Heart left ventricle (tissue), 16 donors: ENCODE data around the gene VTI1A. TPM values are rescaled to one million over a fixed set of nuclear protein-coding genes. Genes with fewer than 3 reads are reported as not detected.
"Not testable (repeated sequence)": the region's sequence is repeated elsewhere in the genome, so short reads cannot be mapped to it uniquely, and the experiment has no call there.

ENCODE experiments used
- ATAC-seq, 4 donors: fragments of 200-7000 bp; cut with Tn5 transposase; one replicate each; pipeline ENCODE4 v1.9.1; 2020 to 2022; ENCODE audit warnings: moderate library complexity in 4 of 4, mild to moderate bottlenecking in 3 of 4, moderate number of reproducible peaks in 1 of 4
- DNase-seq, 5 donors: peaks; one replicate each; pipeline ENCODE4 v3.0.0-alpha.2; 2020
- H3K27ac ChIP-seq, 12 donors: fragments of 200-600 bp; sonication (generic) in 4 of 12; one replicate each; pipeline versions ENCODE4 v1.5.0 to v1.8.0; 2016 to 2022; ENCODE audit warnings: mild to moderate bottlenecking in 2 of 12
- H3K27me3 ChIP-seq, 9 donors: fragments of 200-600 bp; sonication (generic) in 2 of 9; one replicate each; pipeline versions ENCODE4 v1.5.1 to v1.8.0; 2016 to 2022; ENCODE audit warnings: mild to moderate bottlenecking in 3 of 9
- H3K36me3 ChIP-seq, 9 donors: fragments of 200-600 bp; sonication (generic) in 2 of 9; one replicate each; pipeline versions ENCODE4 v1.5.0 to v1.8.0; 2018 to 2022; ENCODE audit warnings: mild to moderate bottlenecking in 2 of 9
- H3K4me1 ChIP-seq, 12 donors: fragments of 200-600 bp; sonication (generic) in 4 of 12; one replicate each; pipeline versions ENCODE4 v1.5.0 to v1.8.0; 2016 to 2022; ENCODE audit warnings: mild to moderate bottlenecking in 3 of 12
- H3K4me3 ChIP-seq, 12 donors: fragments of 200-600 bp; sonication (generic) in 4 of 12; one replicate each; pipeline versions ENCODE4 v1.5.0 to v1.8.0; 2017 to 2022; ENCODE audit warnings: mild to moderate bottlenecking in 9 of 12, moderate library complexity in 4 of 12
- H3K9me3 ChIP-seq, 12 donors: fragments of 200-600 bp; sonication (generic) in 4 of 12; one replicate each; pipeline versions ENCODE4 v1.5.0 to v1.8.0; 2016 to 2022; ENCODE audit warnings: mild to moderate bottlenecking in 1 of 12
- CTCF ChIP-seq, 12 donors: fragments of 200-600 bp; sonication (generic) in 4 of 12; IDR thresholded peaks; one replicate each; pipeline versions ENCODE4 v1.5.0 to v1.8.0; 2018 to 2022; ENCODE audit warnings: antibody characterized with exemption in 12 of 12, mild to moderate bottlenecking in 5 of 12
- POLR2A ChIP-seq, 2 donors: fragments of 450-650 bp; IDR thresholded peaks; one replicate each; pipeline ENCODE4 v1.6.1; 2017; ENCODE audit warnings: antibody characterized with exemption in 2 of 2, mild to moderate bottlenecking in 2 of 2, moderate library complexity in 2 of 2
- WGBS, 4 donors: extraction: QIAGEN DNeasy Blood & Tissue Kit in 2 of 4; methylation state at CpG; one replicate each; pipeline versions ENCODE4 v1.1.5 to v1.1.7; 2013 to 2018; 5-methylcytosine and 5-hydroxymethylcytosine counted together
- intact Hi-C, 10 donors: fragments of 100-400 bp; cut with DNase I; formaldehyde crosslinking; loops; one replicate each; pipeline versions ENCODE4 v1.11.1 to v1.14.2; 2022
- polyA plus RNA-seq, 2 donors: library from polyadenylated mRNA; stranded (reverse); fragments of 200-250 nt; gene quantifications; one replicate each; pipeline ENCODE4 v1.2.3, GENCODE V29; 2013
- total RNA-seq, 9 donors: library from RNA; depleted of rRNA in 2 of 9; stranded (reverse); fragments of >200 nt in 2 of 9; fragmentation: NEBNext Ultra II Directional in 3 of 9; extraction: Animal tissue kit (Norgen Biotek cat#: 25700) in 3 of 9; gene quantifications; one replicate each; pipeline versions ENCODE4 v1.1.0 to v1.2.4, GENCODE V29; 2016 to 2023
- donor health status: ischemic (EF 13 %, LVEDD 7.1; RV severe dilation, severe dysfunction).
- donor health status: healthy with polysubstance abuse.
- donor health status: DM: no; HTN: yes; CAD: no.
- donor health status: DM: no; HTN: no; CAD: no.
- donor health status: ischemic (EF 25% LVEDD 6.9; RV normal size, moderate dysfunction).
- donor health status: ischemic (EF 25% LVEDD 5.7; RV mildly dilated, moderate dysfunction).
- donor health status: healthy.
- donor health status: DM: yes; HTN: yes; CAD: no.
- donor health status: ischemic (EF 35%, LVEDD 5.7; RV mildly dilated, moderate dysfunction).
- donor health status: nonischemic (EF 11% LVEDD 7.7; RV severe dilation, severe dysfunction).
- donor health status: DM: yes; HTN: yes; CAD: no.
- donor health status: PGD.
- donor health status: ischemic (EF 29% LVEDD 5.4; RV normal size, mild dysfunction).
- donor health status: nonischemic (EF 23%, LVEDD 6.1; RV moderate dilation, normal function).

VTI1A gene
- total and polyA plus RNA-seq, 11 donors = 6.0 to 33.1 (median 23.2) TPM

GRCh38 chr10:112588225-112588990 is 141.4 kb downstream of the VTI1A start:
- no peak for ATAC-seq
- H3K27me3 ChIP-seq = no peaks in the 10 kb centered on the region
- H3K4me1 ChIP-seq = peaks cover 0 to 5% (median 0%) of the 10 kb centered on the region in 12 donors
- H3K36me3 ChIP-seq = peaks cover 0 to 3% (median 0%) of the 10 kb centered on the region in 9 donors
- no peak for DNase-seq
- H3K4me3 ChIP-seq = no peak overlapping the region
- intact Hi-C loops = no loop called here
- no peaks in the 10 kb centered on the region for H3K9me3 ChIP-seq
- H3K27ac ChIP-seq = no peak overlapping the region
- 73 to 85% (median 79%) methylated on average over 5 of the region's 5 CpGs for WGBS, 4 donors
- TF ChIP-seq CTCF (IDR thresholded peaks at IDR 0.05) (no peak), POLR2A (IDR thresholded peaks at IDR 0.05) (no peak)

DNA sequence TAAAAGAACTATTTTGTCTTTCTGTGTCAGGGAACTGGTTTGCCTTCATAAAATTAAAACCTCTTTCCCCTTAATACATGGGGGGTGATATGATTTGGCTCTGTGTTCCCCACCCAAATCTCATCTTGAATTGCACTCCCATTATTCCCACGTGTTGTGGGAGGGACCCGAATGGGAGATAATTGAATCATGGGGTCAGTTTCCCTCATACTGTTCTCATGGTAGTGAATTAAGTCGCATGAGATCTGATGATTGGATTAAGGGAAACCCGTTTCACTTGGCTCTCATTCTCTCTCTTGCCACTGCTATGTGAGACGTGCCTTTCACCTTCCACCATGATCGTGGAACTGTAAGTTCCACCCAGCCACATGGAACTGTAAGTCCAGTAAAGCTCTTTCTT is 142.1 kb downstream of the VTI1A start:
- Histone ChIP-seq H3K36me3 (no peaks in the 10 kb centered on the region), H3K9me3 (no peaks in the 10 kb centered on the region), H3K4me1 (peaks cover 0 to 5% (median 0%) of the 10 kb centered on the region in 12 donors), H3K27ac (no peak overlapping the region), H3K27me3 (no peaks in the 10 kb centered on the region), H3K4me3 (no peak overlapping the region)
- ATAC-seq (no peak), DNase-seq (no peak)
- TF ChIP-seq POLR2A (IDR thresholded peaks at IDR 0.05) (no peak), CTCF (IDR thresholded peaks at IDR 0.05) (no peak)
- 91 to 95% (median 93%) methylated on average over 6 of the region's 6 CpGs for WGBS, 4 donors
- intact Hi-C loops = no loop called here

DNA sequence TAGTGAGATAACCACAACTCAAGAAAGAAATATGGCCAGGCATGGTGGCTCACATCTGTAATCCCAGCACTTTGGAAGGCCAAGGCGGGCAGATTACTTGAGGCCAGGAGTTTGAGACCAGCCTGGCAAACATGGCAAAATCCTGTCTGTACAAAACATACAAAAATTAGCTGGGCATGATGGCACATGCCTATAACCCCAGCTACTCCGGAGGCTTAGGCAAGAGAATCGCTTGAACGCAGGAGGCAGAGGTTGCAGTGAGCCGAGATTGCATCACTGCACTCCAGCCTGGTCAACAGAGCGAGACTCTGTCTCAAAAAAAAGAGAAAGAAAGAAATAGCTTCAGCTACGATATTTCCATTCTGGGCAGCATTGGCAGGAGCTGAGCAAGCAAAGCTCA is 143.8 kb downstream of the VTI1A start:
- H3K9me3 ChIP-seq, H3K4me3 ChIP-seq, H3K27me3 ChIP-seq, H3K27ac ChIP-seq, ATAC-seq, DNase-seq, H3K4me1 ChIP-seq, H3K36me3 ChIP-seq, intact Hi-C loops: not testable (repeated sequence)
- 89 to 98% (median 94%) methylated on average over 7 of the region's 7 CpGs for WGBS, 4 donors

- Histone ChIP-seq H3K9me3 (no peaks in the 10 kb centered on the region), H3K27ac (no peak overlapping the region), H3K27me3 (no peaks in the 10 kb centered on the region), H3K4me1 (no peaks in the 10 kb centered on the region), H3K36me3 (no peaks in the 10 kb centered on the region), H3K4me3 (no peak overlapping the region)
- intact Hi-C loops = no loop called here
- ATAC-seq = no peak
- 89 to 93% (median 91%) methylated on average over 5 of the region's 5 CpGs for WGBS, 4 donors
- DNase-seq = no peak
- TF ChIP-seq CTCF (IDR thresholded peaks at IDR 0.05) (no peak), POLR2A (IDR thresholded peaks at IDR 0.05) (no peak)
Observed at GRCh38 chr10:112593023-112593422, 146.0 kb downstream of the VTI1A start.
